Neural cell (in vitro differentiated cells): ENCODE data around the gene HK2. TPM values are rescaled to one million over a fixed set of nuclear protein-coding genes. Genes with fewer than 3 reads are reported as not detected.

ENCODE experiments used
- H2AFZ ChIP-seq: fragments of 200-600, 300-800 bp; sonication (generic), shearing (Covaris generic); 2 replicates; pipeline ENCODE4 v1.6.0; 2014; ENCODE audit warnings: low read depth, mild to moderate bottlenecking, antibody characterized with exemption, low read length, moderate library complexity
- H3F3A ChIP-seq: fragments of 200-600 bp; shearing (Covaris generic); 2 replicates; pipeline ENCODE4 v1.6.1; 2016; ENCODE audit warnings: mild to moderate bottlenecking, moderate library complexity, mixed read lengths, antibody characterized with exemption, low read length; ENCODE audit not compliant: insufficient read depth, poor library complexity, severe bottlenecking
- H3K27ac ChIP-seq: fragments of 200-600, 300-800 bp; sonication (generic), shearing (Covaris generic); 2 replicates; pipeline ENCODE4 v1.5.1; 2014; ENCODE audit warnings: mild to moderate bottlenecking, low read length, moderate library complexity
- H3K27me3 ChIP-seq: fragments of 300-800, 200-600 bp; sonication (generic), shearing (Covaris generic); 2 replicates; pipeline ENCODE4 v1.6.0; 2014; ENCODE audit warnings: mild to moderate bottlenecking, low read depth, low read length, moderate library complexity; ENCODE audit not compliant: insufficient read depth
- H3K36me3 ChIP-seq: fragments of 300-800, 200-600 bp; sonication (generic), shearing (Covaris generic); 2 replicates; pipeline ENCODE4 v1.5.1; 2014; ENCODE audit warnings: mild to moderate bottlenecking, antibody characterized with exemption, low read length, moderate library complexity; ENCODE audit not compliant: insufficient read depth
- H3K4me2 ChIP-seq: fragments of 300-800, 200-600 bp; sonication (generic), shearing (Covaris generic); 2 replicates; pipeline ENCODE4 v1.6.0; 2014; ENCODE audit warnings: mild to moderate bottlenecking, low read length
- H3K4me3 ChIP-seq: fragments of 300-800, 200-600 bp; sonication (generic), shearing (Covaris generic); 2 replicates; pipeline ENCODE4 v1.5.1; 2014; ENCODE audit warnings: mild to moderate bottlenecking, low read length, moderate library complexity
- H3K79me2 ChIP-seq: fragments of 200-600 bp; shearing (Covaris generic); replicated peaks from 2 replicates; pipeline ENCODE4 v1.6.0; 2014; ENCODE audit warnings: mild to moderate bottlenecking, low read length, moderate library complexity; ENCODE audit not compliant: insufficient read depth
- H3K9ac ChIP-seq: fragments of 300-800, 200-600 bp; sonication (generic), shearing (Covaris generic); 2 replicates; pipeline ENCODE4 v1.6.1; 2016; ENCODE audit warnings: mild to moderate bottlenecking, low read length, mixed read lengths
- H3K9me2 ChIP-seq: fragments of 200-600 bp; shearing (Covaris generic); 2 replicates; pipeline ENCODE4 v1.6.1; 2016; ENCODE audit warnings: mild to moderate bottlenecking, low read length, mixed read lengths; ENCODE audit not compliant: insufficient read depth
- H3K9me3 ChIP-seq: fragments of 200-600, 300-800 bp; sonication (generic), shearing (Covaris generic); 2 replicates; pipeline ENCODE4 v1.6.1; 2016; ENCODE audit warnings: mild to moderate bottlenecking, mixed run types, low read length, moderate library complexity, mixed read lengths
- H4K20me1 ChIP-seq: fragments of 200-600 bp; shearing (Covaris generic); 2 replicates; pipeline ENCODE4 v1.6.1; 2016; ENCODE audit warnings: mild to moderate bottlenecking, mixed run types; ENCODE audit not compliant: insufficient read depth
- CTCF ChIP-seq: fragments of 450-650 bp; IDR thresholded peaks from 2 replicates; pipeline ENCODE4 v1.5.1; 2014; ENCODE audit warnings: antibody characterized with exemption, mild to moderate bottlenecking, moderate library complexity; ENCODE audit not compliant: poor library complexity, severe bottlenecking
- EP300 ChIP-seq: fragments of 450-650 bp; conservative IDR thresholded peaks from 2 replicates; pipeline ENCODE4 v1.6.1; 2014; ENCODE audit warnings: antibody characterized with exemption, mild to moderate bottlenecking, moderate library complexity; ENCODE audit not compliant: poor library complexity, severe bottlenecking
- EZH2 ChIP-seq: fragments of 200-600, 300-800 bp; shearing (Covaris generic), sonication (generic); IDR thresholded peaks from 2 replicates; pipeline ENCODE4 v1.6.1; 2014; ENCODE audit warnings: antibody characterized with exemption, low read length, borderline replicate concordance, mild to moderate bottlenecking; ENCODE audit not compliant: insufficient read depth, poor library complexity, severe bottlenecking
- MXI1 ChIP-seq: fragments of 450-650 bp; conservative IDR thresholded peaks from 2 replicates; pipeline ENCODE4 v1.6.1; 2014; ENCODE audit warnings: antibody characterized with exemption, mild to moderate bottlenecking; ENCODE audit not compliant: poor library complexity, severe bottlenecking
- POLR2AphosphoS5 ChIP-seq: IDR thresholded peaks from 2 replicates; pipeline ENCODE4 v1.6.1; 2012
- RAD21 ChIP-seq: fragments of 450-650 bp; conservative IDR thresholded peaks from 2 replicates; pipeline ENCODE4 v1.6.1; 2014; ENCODE audit warnings: antibody characterized with exemption, mild to moderate bottlenecking, moderate library complexity
- SMC3 ChIP-seq: fragments of 450-650 bp; conservative IDR thresholded peaks from 2 replicates; pipeline ENCODE4 v1.6.1; 2014; ENCODE audit warnings: antibody characterized with exemption, mild to moderate bottlenecking, moderate library complexity; ENCODE audit not compliant: poor library complexity
- TAF1 ChIP-seq: IDR thresholded peaks from 2 replicates; pipeline ENCODE4 v1.6.1; 2012; ENCODE audit warnings: low read depth
- polyA plus RNA-seq: library from polyadenylated mRNA; depleted of rRNA; stranded (reverse); fragments of >200 nt; gene quantifications from 2 replicates; pipeline ENCODE4 v1.2.3, GENCODE V29; 2014

HK2 gene
- polyA plus RNA-seq, 1 donor from 2014 or later, result 0.47 TPM

- Histone ChIP-seq H3K36me3 (no peaks in the 10 kb centered on the region), H3K79me2 (no peaks in the 10 kb centered on the region), H3K27ac (no peak overlapping the region), H4K20me1 (no peaks in the 10 kb centered on the region), H2AFZ (no peak overlapping the region), H3F3A (no peaks in the 10 kb centered on the region), H3K4me3 (no peak overlapping the region), H3K9me3 (no peaks in the 10 kb centered on the region), H3K27me3 (peaks cover 42% of the 10 kb centered on the region), H3K9me2 (no peaks in the 10 kb centered on the region), H3K9ac (no peak overlapping the region), H3K4me2 (no peak overlapping the region)
- TF ChIP-seq MXI1 (no peak), CTCF (peak; percentile 13), EP300 (no peak), EZH2 (no peak), POLR2AphosphoS5 (no peak), TAF1 (no peak), SMC3 (no peak)
Observed at GRCh38 chr2:74836675-74837401, 2.9 kb downstream of the HK2 start.

- no peaks in the 10 kb centered on the region for H3K27me3 ChIP-seq
- no peak overlapping the region for H3K4me3 ChIP-seq
- no peak overlapping the region for H3K4me2 ChIP-seq
- no peak overlapping the region for H3K9ac ChIP-seq
- no peaks in the 10 kb centered on the region for H3F3A ChIP-seq
- no peaks in the 10 kb centered on the region for H3K36me3 ChIP-seq
- no peak overlapping the region for H2AFZ ChIP-seq
- TF ChIP-seq SMC3, result no peak
- TF ChIP-seq EZH2, result no peak
- no peak for TF ChIP-seq RAD21
- no peaks in the 10 kb centered on the region for H3K9me3 ChIP-seq
- no peak overlapping the region for H3K27ac ChIP-seq
- H3K79me2 ChIP-seq, result no peaks in the 10 kb centered on the region
- no peaks in the 10 kb centered on the region for H3K9me2 ChIP-seq
- no peaks in the 10 kb centered on the region for H4K20me1 ChIP-seq
Observed at GRCh38 chr2:74841641-74842040, 7.7 kb downstream of the HK2 start.

- Histone ChIP-seq H3K4me3 (no peak overlapping the region), H3K9me2 (no peaks in the 10 kb centered on the region), H3F3A (no peaks in the 10 kb centered on the region), H3K27ac (no peak overlapping the region), H2AFZ (no peak overlapping the region), H4K20me1 (no peaks in the 10 kb centered on the region), H3K4me2 (no peak overlapping the region), H3K79me2 (no peaks in the 10 kb centered on the region), H3K27me3 (no peaks in the 10 kb centered on the region), H3K9ac (no peak overlapping the region), H3K36me3 (no peaks in the 10 kb centered on the region), H3K9me3 (no peaks in the 10 kb centered on the region)
- TF ChIP-seq RAD21 (no peak), SMC3 (no peak), TAF1 (no peak), EP300 (no peak)
Observed at GRCh38 chr2:74843433-74843832, 9.5 kb downstream of the HK2 start.
